SK-N-DZ (cell line): ENCODE measurements around the gene SIX1.

Experiments
- DNase-seq: peaks from one replicate; pipeline ENCODE4 v3.0.0-alpha.2; 2015; ENCODE audit warnings: low spot score

Gene SIX1

GRCh38 chr14:60643141-60643462 lies 6.2 kb downstream of the SIX1 start:
- DNase-seq, result no peak

DNA sequence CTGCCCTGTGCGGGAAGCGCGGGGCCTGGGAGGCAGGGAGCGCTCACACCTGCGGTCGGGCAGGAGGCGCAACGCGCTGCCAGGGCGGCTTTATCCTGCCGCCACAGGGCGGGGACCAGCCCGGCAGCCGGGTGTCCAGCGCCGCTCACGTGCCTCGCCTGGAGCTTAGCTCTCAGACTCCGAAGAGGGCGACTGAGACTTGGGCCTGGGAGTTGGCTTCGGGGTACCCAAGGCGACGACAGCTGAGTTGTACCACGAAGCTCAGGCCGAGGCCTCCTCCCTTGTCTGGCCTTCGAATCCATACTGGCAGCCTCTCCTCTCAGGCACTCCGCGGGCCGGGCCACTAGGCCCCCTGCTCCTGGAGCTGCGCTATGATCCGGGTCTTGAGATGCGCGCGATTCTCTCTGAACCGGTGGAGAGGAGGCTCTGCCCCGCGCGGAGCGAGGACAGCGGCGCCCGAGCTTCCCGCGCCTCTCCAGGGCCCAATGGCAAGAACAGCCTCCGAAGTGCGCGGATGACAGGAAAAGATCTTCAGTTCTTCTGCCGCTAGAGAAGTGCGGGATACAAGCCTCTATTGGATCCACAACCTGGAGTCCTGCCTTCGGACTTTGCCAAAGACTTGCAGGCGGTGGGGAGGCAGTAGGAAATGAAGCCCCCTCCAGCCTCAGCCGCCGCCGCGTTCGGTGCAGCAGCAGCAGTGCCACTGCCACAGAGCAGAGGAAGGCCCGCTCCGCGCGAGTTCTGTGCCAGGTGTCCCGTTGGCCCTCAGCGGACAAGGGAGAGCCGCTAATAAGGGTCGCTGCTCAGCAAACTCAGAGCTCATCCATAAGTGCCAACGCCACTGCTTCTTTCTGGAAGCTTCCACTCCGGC lies 6.8 kb downstream of the SIX1 start:
- DNase-seq, result no peak

GRCh38 chr14:60641742-60642269 lies 7.5 kb downstream of the SIX1 start:
- no peak for DNase-seq

- DNase-seq, result no peak
Observed at GRCh38 chr14:60640859-60641741, 8.2 kb downstream of the SIX1 start.

DNA sequence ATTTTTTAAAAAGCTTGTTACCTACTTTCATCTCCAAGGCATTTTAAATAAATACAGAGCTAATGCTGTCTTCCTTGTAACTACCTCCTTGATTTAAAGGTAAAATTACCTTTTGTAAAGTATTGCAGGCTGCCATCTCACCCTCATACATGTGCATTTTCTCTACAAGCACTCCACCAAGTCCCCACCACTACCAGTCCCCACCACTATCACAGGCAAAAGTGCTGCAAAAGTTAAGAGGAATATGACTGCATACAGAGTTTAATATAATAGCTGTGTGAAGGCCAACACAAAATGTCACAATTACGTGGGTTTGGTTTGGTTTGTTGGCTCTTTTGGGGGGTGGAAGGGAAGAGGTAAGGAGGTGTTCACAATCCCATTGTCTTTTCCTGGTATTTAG lies 9.6 kb downstream of the SIX1 start:
- no peak for DNase-seq

DNA sequence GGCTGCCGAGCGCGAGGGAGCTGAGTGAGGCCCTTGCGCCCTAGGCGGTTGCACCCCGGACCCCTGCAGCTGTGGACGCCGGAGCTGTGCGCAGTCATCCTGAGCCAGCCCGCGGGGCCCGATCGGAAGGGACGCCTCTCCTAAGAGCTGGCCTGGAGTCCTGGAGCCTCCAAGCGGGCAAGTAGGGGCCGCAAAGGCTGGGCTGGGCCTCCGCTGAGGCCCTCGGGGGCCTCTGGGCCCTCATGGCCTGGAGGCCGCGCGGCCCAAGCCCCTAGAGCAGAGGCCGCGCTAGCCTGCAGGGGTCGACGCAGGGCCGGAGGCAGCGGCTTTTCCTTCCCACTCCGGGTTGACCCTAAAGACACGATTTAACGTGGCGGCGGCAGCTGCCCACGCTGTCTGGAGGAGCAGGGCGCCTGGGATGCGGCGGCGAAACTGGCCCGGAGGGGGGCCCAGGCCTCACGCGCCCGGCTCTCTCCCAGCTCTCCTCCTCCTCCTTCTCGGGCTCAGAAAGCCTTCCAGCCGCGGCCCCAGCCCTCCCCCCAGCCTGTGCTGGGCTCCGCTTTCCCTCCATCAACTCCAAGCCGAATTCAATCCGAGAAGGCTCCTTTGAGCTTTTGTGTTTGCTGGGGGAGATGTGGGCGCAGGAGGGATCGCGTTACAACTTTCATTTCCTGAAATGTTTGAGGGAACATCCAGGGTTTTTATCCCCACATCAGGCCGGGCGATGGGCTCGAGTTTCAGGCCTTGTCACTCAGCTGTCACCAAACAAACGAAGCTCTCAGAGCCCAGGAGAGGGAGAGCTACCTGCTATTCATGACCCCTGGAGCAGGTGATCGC lies 11.6 kb downstream of the SIX1 start:
- peak; percentile 57 for DNase-seq

DNA sequence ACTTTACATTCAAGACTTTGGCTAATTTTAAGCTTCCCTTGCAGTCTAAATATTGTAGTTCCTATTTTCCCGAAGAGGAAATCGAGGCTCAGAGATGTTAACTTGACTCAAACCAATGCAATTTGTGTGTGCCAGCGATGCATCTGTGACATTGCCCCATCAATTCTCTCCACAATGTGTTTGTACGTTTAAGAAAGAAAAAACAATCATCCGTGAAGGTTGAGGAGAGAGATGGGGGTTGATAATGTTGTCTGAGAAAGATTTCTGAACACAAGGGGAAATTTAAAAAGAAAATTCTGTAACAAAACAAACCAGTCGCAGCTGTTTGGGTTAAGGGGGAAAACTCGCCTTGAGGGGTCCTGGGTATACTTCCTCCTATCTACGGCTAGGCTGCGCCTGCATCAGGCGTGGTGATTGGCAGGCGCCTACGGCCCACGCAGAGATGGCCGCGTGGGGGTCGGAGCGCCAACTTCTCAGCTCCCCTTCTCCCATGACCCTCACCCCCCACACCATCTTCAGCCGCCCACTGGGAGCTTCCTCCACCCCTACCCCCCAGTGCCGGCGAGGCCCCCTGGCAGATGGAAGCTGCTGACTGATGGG lies 12.3 kb downstream of the SIX1 start:
- DNase-seq, result peak; percentile 55

GRCh38 chr14:60634153-60634552 lies 15.1 kb downstream of the SIX1 start:
- DNase-seq, result no peak

- no peak for DNase-seq
Observed at GRCh38 chr14:60632777-60633176, 16.5 kb downstream of the SIX1 start.

DNA sequence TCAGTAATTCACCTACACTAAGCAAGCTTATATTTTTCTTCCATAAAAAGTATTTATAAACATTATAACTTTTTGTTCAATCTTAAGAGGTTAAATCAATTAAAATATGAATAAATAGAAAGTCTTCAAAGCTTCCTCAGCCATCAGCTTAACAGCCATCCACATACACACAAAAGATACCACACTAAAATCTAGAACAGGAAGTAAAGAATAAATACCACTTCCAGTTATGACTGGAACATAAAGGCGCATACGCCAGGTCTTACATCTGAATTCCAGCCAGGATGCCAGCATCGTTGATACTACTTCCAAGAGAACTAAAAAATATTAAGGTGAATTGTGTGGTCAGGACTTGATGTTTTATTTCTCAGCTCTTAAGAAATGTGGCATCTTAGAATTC lies 17.0 kb downstream of the SIX1 start:
- no peak for DNase-seq

GRCh38 chr14:60631842-60632241 lies 17.4 kb downstream of the SIX1 start:
- no peak for DNase-seq

- no peak for DNase-seq
Observed at GRCh38 chr14:60630129-60630528, 19.1 kb downstream of the SIX1 start.

DNA sequence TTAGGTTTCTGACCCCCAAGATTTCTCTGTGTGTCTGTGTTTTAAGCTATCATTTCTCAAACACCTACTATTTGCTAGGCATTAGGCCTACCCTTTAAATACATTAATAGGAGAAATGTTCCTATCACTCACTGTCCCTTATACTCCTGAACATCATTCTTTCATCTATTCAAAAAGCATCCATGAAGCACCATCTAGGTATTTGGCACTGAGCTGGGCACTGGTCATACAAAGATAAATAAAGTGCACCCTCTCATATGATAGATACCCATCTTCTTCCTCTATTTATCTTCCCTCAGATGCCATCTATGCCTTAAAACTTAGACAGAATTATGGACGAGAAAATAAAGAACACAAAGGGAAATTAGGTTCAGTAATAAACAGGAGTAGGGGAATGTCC lies 20.4 kb downstream of the SIX1 start:
- DNase-seq, result no peak

- no peak for DNase-seq
Observed at GRCh38 chr14:60622917-60623257, 26.4 kb downstream of the SIX1 start.

- no peak for DNase-seq
Observed at GRCh38 chr14:60622210-60622916, 26.9 kb downstream of the SIX1 start.

- no peak for DNase-seq
Observed at GRCh38 chr14:60621386-60621785, 27.9 kb downstream of the SIX1 start.

DNA sequence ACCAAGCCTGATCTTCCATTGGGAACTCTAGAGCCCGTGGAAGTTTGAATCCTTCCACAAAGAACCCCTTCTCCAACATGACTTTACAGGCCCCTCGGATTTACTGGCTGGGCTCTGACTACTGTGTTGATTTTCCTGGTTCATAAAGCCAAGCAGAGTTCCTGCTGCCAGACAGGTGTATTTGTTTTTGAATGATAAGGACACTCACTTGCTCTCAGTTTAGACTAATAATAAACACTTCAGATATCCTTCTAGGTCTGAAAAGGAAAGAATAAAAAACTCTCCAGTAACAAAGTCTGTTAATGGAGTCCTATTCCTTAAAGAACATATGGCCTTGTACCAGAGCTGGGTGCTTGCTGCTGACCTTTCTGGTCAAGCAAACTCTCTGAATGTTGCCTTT lies 31.0 kb downstream of the SIX1 start:
- no peak for DNase-seq

GRCh38 chr14:60616461-60616959 lies 32.8 kb downstream of the SIX1 start:
- DNase-seq, result no peak

DNA sequence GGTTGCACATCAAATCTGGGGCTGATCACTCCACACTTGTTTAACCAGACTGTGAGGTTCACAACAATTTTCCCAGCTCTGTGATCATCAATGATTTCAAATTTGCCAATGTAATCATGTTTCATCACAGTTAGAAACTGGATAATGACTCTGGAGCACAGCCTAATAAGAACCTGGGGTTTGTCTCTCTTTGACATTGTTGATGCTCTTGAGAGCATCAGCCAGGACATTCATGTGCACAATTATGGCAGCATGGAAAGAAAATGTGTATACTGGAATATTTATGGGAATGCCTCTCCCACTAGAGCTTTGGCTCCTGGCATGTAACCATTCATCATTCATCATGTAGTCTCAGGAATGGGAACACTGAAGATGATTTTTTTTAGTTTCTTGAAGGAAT lies 47.0 kb downstream of the SIX1 start:
- no peak for DNase-seq

GRCh38 chr14:60599727-60600126 lies 49.5 kb downstream of the SIX1 start:
- DNase-seq, result no peak

- no peak for DNase-seq
Observed at GRCh38 chr14:60596139-60596538, 53.1 kb downstream of the SIX1 start.
